RPMI8226 (cell line): ENCODE results near the gene RNF224.
A peak's percentile ranks its signal among the peaks of the same experiment; 100 is the strongest.

Experiments
- DNase-seq: peaks from one replicate; pipeline ENCODE4 v3.0.0-alpha.2; 2015

The RNF224 gene

DNA sequence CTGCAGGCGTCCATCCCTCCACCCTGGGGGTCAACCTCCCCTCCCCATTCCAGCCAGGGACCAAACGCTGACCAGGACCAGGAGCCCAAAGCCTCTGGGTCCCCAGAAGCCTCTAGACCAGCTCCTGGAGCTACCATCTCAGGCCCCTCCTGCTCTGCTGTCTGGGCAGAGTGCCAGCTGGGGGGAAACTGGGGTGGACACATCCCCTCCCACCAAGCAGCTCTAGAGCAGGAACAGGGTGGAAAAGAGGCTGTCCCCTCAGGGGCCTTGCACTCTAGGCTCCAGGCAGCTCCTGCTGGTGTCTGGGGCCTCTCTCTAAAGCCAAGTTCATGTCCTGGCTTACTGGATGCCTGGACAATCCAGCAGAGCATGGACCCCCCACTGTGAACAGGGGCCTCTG is 34.4 kb upstream of the RNF224 start:
- DNase-seq, result no peak

DNA sequence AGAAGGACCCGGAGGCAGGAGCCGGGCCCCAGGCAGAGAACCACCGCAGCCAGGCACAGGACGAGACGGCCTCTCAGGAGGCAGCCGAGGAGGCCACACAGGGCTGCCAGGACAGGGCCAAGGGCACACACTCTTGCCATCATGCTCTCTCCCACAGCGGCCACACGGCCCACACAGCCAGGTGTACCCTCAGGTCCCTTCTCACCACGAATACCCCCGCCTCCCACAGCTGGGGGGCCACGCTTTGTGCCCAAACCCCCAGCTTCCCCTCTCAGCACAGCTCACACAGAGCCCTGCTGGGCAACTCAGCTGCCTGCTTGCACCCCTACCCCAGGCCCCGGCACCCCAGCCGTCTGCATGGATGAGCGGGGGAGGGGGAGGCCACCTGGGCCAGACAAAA is 33.5 kb upstream of the RNF224 start:
- DNase-seq, result no peak

DNA sequence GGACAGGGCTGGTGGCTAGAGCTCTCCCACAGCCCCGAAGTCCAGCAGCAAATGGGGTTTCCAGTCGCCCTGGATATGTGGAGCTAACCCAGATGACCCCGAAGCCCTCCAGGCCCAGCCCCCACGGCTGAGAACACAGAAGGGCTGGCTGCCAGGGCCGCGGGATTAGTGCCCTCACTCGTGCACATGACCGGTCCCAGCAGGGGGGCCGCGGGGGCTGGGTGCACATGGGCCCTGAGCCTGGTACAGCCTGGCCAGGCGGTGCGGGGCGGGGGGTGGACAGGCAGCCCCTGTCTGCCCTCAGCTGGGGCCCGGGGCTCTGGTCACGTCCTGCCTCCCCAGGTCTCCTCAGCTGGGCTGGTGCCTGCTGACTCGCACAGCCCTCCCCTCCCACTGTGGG is 32.9 kb upstream of the RNF224 start:
- no peak for DNase-seq

DNA sequence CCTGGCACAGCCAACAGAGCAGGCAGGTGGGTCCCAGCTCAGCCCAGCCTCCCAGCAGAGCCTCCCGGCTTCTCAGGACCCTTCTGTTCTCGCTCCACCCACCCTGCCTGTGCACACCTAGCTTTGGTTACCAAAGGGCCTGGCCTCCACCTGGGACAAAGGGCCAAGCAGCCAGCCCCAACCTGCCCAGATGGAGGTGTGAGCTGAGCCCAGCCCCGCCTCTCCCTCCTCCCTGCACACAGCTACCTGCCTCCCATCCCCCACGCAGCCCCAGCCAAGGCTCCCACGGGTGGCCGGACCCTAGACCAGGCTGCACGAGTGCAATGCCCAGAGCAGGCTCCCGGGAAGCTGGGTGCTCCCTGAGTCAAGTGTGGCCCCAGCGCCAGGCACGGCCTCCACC is 32.4 kb upstream of the RNF224 start:
- DNase-seq, result no peak

DNA sequence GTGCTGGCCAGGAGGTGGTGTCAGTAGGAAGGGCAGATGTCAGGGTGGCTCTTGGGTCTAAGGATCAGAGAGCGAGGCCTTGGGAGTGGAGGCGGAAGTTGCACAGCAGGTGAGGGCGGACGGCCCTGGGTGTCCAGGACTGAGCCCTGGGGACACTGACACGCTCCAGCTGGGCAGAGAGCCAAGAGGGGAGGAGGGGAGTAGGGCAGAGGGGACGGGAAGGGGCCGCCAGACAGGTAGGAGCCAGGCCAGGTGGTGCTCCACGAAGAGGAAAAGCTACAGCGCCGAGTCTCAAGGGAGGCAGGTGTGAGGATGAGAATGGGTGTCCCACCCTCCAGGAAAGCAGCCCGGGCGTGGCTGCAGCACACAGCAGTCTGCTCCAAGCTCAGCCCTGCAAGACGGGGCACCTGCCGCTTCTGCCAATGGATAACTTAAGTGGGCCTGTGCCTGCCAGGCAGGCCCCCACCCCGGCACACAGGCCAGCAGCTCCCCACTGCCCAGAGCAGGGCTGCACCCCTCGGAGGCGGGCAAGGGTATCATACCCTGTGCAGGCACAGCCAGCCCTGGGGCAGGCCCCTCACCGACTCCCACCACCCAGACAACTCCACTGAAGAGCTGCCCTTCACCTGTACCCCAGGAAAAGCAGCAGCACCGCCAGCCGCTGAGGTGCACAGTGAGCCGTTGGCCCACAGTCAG is 31.6 kb upstream of the RNF224 start:
- no peak for DNase-seq

DNA sequence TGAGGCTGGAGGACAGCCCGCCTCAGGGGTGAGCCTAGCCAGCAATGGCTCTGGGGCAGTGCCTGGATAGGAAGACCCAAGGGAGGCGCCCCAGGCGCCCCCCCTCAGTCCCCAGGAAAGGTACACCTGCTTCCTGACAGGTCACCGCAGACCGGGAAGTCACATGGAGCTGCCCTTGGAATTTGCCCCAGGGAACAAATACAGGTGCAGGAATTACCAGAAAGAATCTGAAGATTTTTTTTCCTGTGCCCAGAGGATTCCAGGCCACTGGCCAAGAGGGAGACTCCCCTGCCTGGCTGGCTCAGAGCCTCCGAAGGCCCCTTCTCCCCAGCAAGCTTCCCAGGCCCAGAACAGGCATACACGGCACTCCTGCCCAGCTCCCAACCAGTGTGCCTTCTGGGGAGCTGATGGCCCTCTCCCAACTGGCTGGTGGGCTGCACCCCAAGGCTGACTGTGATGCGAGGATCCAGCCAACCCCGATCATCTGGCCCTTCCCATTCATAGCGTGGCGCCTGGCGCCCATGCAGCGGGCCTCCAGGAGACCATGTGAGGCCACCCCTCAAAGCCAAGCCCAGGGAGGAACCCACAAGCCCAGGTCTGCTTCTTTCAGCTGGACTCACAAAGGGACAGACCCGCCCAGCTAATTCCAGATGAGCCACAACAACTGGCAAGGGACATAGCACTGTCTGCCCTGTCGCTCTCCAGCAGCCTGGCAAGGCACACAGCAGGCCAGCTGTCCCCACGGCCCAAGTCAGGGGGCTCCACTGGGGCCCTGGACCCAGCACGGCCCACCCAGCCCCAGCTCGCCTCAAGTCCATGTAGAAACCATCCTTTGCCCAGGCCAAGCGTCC is 29.0 kb upstream of the RNF224 start:
- DNase-seq, result no peak

DNA sequence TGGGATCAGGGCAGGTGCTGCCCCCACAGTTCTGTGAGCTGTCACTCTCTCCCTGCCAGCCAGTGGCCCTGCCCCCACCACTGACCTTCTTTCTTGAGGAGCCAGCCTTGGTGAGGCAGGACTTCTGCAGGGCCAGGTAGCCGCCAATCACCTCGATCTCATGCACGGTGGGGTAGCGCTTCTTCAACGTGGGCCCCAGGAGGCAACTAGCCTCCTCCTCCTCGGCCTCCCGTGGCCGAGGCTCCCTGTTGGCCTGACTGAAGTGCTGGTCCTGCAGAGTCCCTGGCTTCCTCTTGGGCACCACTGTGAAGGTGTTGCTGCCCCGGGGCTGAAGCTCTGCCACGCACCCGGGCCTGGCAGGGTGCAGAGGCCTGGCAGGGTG is 28.4 kb upstream of the RNF224 start:
- no peak for DNase-seq

DNA sequence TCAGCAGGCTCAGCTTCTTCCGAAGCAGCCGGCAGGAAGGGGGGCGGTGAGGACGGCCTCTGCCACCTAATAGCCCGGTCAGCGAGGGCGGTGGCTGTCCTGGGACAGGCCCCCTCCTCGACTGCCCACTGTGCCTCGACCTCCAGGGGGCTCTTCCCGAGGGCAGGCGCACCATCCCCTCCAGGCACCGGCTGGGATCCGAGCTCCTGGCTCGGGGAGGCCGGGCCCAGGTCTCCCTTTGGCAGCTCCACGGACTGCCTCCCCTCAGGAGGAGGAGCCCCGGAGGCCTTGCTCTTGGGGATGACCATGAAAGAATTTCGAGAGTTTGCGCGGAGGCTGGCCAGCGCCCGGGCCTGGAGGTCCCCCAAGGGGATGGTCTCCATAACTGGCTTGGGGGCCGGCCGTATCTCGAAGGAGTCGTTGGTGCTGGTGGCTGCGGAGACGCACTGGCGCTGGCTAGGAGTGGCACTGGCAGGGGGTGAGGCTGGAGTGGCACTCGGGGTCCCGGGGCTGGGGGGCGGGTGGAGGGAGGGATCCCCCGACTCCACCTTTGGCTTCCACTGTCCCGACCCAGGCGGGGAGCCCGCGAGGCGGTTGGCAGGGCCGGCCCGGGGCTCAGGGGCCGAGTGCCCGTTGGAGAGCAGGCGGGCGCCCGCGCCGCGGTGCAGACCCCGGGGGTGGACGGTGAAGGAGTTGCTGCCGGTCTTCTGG is 27.7 kb upstream of the RNF224 start:
- DNase-seq, result no peak

DNA sequence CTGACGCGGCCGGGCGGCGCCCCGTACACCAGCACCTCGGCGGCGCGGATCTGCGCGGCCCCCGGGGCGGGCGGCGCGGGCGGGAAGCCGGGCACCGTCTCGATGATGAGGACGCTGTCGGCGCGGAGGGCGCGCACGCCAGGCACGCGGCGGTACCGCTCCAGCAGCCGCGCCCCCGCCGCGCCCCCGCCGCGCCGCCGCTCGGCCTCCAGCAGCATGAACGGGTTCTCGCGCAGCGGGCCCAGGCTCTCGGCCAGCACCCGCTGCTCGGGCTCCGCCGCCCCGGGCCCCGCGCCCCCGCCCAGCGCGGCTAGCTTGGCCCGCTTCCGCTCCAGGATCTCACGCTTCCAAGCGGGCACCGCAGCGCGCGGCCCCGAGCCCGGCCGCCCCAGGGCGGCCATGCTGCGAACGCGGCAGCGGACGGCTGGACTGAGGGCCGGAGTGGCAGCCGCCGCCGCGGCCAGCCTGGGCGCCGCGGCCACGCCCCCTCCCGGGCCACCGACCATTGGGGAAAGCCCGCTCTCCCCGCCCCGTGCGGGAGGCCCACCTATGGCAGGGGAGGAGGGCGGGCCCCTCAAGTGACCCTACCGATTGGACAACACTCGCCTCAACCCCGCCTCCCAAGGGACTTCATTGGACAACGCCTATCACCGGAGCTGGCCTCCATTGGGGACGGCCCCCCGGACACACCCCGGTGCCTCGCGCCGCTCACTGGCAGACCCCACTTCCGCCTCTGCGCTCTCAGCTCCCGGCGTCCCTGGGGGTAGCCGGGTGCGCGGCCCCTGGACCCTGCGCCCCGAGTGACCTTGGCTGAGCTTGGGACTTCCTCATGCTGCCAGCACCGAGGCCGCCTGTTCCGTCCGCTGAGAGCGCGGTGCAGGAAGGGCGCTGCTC is 26.7 kb upstream of the RNF224 start, which contains the start of gene TPRN:
TPRN (minus strand) TSS at position 431 of the 894 bp plus-strand sequence; CDS start at position 401, 30 bp downstream.
- peak; percentile 100 for DNase-seq

DNA sequence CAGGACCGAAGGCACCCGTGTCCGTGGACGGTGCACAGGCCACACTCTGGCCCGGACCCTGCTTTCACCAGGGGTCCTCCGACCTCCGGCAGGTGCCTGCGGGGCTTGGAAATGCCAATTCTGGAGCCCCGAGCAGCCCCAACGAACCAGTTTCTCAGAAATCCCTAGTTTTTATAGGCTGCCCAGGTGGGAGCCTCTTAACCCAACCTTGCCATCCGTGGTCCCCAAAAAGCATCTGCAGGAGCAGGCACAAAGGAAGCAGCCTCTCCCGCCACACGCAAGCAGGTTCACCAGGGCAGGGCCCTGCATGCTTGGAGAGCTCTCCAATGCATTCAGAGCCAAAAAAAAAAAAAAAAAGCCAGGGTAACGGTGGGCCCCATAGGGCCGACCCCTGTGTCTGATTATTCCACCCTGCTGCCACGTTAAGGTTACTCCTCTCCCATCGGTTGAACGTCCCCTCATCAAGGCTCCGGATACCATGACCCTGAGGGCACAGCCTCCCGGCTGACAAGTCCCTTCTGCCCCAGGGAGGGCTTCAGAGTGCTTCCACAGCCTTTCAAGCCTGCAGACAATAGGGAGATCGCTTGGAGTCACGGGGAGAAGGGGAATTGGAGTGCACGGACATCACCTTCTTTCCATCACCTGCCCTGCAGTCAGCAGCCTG is 26.0 kb upstream of the RNF224 start:
- no peak for DNase-seq

DNA sequence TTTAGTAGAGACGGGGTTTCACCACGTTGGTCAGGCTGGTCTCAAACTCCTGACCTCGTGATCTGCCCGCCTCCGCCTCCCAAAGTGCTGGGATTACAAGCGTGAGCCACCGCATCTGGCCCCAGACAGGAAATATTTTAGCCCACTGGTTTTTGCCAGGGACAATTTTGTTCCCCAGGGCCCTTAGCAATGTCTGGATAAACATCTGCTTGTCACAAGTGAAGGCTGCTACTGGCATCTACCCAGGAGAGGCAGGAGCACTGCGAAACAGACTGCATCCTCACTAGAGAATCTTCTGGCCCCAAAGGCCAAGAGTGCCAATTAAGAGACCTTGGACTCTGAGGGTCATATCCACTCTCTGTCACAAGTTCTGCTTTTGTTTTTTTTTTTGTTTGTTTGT is 24.3 kb upstream of the RNF224 start:
- DNase-seq, result no peak

DNA sequence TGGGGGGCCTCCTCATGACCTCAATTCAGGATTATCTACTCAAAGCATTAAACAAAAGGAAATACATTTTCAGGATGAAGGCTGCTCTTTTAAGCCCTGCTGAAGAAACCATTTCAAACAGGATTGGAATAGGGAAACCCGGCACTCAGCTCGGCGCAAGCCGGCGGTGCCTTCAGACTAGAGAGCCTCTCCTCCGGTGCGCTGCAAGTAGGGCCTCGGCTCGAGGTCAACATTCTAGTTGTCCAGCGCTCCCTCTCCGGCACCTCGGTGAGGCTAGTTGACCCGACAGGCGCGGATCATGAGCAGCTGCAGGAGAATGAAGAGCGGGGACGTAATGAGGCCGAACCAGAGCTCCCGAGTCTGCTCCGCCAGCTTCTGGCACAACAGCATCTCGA is 22.6 kb upstream of the RNF224 start:
- DNase-seq, result no peak

DNA sequence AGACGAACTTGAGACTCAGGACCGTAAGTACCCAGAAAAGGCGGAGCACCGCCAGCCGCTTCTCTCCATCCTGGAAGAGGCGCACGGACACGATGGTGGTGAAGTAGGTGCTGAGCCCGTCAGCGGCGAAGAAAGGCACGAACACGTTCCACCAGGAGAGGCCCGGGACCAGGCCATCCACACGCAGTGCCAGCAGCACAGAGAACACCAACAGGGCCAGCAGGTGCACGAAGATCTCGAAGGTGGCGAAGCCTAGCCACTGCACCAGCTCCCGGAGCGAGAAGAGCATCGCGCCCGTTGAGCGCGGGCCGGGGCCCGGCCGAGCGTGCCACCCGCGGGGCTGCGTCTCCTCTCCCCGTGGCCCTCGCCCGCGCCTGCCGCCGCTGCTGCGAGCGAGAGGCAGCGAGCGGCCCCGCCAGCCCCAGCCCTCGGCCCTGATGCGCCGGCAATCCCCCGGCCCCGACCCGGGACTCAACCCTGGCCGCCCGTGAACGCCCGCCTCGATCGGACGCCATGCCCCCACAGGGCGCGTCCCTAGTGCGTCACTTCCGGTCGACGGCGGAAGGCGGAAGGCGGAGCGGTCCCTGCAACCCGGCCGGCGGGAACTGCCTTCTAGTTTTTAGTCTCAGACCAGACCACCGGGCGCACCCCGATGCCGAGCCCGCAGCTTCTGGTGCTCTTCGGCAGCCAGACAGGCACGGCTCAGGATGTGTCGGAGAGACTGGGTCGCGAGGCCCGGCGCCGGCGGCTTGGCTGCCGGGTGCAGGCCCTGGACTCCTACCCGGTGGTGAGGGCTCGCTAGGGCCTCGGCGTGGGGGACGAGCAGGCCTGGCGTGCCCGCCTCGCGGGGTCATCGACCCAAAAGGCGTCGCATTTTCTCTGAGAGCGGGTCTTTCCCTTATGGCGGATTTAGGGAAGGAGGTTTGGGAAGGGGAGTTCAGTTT is 21.9 kb upstream of the RNF224 start, which contains the start of the genes NDOR1 and TMEM203:
NDOR1 (plus strand) TSS at position 575 of the 944 bp plus-strand sequence; CDS start at position 653, 78 bp downstream.
TMEM203 (minus strand) TSS at position 523 of the 944 bp plus-strand sequence; CDS start at position 289, 234 bp downstream.
- DNase-seq, result peak; percentile 96

DNA sequence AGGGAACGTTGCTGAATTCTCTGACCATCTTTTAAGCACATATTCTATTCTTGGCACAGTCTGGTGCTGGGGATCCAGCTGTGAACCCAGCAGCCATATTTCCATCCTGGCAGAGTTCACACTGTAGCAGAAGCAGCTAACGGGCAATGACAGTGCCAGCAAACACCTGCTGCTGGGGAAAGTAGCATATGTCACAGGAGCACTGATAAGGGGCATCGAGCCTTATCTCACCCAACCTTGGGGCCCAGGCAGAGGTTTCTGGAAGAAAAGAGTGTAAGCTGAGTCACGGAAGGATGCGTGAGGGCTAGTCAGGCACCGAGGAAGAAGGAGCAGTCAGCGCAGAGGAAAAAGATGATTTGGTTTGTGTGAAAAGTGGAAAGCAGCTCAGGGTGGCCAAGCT is 20.7 kb upstream of the RNF224 start:
- no peak for DNase-seq

DNA sequence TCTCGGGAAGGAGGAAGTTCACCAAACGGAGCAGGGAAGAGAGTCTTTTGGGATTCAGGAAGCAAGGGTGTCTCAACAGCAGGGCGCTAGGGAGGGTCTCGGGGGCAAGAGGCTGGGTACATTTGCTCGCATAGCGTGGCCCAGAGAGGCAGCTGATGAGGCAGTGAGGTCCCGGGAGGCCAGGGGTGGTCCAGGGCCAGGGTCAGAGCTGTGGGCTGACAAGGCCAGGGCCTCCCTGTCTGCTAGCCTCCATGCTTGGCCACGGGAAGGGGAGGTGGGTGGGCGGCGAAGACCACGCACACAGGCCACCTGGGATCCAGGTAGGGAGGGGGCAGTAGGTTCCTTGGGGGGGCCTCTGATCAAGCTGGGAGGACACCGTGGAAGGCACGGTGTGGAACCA is 15.8 kb upstream of the RNF224 start:
- DNase-seq, result no peak

DNA sequence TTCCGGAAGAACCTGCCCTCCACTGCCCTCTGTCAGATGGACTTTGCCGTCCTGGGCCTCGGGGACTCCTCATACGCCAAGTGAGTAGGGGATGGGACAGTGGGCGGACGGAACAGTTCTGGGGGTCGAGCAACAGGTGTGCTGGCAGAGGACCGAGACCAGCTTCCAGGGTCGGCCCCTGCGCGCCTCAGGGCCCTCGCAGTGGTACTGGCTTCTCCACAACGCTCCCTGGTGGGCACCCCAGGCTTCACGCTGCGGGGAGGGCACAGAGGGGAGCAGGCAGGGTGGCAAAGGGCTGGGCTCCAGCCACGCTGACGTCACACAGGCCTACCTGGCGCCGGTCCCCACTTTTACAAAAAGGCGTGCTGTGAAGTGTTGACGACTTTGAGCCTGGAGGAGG is 14.8 kb upstream of the RNF224 start:
- no peak for DNase-seq

DNA sequence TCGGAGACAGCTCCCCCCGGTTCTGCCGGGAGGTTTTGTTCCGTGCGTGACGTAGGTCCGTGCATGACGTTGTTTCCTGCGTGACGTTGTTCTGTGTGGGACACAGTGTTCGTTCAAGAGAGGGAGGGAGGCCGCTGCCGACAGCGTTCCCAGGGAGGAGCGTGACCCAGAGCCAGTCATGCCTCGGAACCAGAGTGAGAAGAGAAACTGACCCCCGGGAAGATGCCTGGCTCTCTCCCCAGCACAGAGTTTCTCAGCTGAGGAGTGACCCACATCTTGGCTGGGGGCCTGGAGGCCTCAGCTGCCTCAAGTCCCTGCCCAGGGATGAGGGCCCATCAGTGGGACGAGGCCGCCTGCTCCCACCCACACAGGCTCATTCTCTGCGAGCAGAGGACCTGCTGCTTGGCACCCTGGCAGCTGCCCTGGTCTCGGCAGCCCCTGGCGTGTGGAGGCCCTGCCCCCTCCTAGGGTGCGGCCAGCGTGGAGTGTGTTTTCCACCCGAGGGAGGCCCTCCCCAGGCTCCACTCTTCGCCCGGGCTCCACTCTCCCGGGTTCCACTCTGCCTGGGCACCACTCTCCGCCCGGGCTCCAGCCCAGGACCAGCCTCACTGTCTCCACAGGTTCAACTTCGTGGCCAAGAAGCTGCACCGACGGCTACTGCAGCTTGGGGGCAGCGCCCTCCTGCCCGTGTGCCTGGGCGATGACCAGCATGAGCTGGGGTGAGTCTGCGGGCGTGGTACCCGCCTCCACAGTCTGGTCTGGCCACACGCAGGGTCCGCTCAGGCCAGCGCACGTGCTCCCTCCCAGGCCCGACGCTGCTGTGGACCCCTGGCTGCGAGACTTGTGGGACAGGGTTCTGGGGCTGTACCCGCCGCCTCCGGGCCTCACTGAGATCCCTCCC is 13.9 kb upstream of the RNF224 start:
- DNase-seq, result no peak

DNA sequence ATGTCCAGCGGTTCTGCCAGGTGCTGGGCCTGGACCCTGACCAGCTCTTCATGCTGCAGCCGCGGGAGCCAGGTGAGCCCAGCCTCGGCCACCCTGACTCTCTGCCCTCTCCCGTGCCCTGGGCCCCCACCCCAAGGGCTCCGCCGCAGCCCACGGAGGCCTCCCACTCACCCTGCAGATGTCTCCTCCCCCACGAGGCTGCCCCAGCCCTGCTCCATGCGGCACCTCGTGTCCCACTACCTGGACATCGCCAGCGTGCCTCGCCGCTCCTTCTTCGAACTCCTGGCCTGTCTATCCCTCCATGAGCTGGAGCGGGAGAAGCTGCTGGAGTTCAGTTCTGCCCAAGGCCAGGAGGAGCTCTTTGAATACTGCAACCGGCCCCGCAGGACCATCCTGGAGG is 12.7 kb upstream of the RNF224 start:
- DNase-seq, result no peak

DNA sequence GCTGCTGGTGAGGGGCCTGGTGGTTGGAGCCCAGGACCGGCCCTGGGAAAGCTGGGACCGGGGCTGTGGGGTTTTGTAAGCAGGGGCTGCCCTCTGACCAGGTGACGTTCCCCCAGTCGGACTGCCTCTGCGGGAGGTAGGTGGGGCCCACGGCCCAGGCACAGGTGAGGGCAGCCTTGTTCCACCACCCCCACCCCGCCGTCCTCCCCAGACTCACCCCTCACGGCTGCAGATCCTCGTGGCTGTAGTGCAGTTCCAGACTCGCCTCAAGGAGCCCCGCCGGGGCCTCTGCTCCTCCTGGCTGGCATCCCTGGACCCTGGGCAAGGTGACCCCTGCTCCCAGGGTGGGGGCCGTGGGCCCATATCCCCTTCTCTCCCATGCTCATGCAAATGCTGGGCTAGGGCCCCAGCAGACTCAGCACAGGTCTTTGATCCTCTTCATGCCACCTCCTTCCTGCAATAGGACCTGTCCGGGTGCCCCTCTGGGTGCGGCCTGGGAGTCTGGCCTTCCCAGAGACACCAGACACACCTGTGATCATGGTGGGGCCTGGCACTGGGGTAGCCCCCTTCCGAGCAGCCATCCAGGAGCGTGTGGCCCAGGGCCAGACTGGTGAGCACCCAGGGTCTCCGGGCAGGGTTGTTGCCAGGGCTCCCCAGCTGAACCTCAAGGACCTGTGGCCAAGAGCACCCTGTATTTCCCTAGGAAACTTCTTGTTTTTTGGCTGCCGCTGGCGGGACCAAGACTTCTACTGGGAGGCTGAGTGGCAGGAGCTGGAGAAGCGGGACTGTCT is 11.9 kb upstream of the RNF224 start:
- no peak for DNase-seq
